A549 (cell line): ENCODE measurements around the gene ZBTB46. TPM values are rescaled to one million over a fixed set of nuclear protein-coding genes. Genes with fewer than 3 reads are reported as not detected.
"Not testable (repeated sequence)": the region's sequence is repeated elsewhere in the genome, so short reads cannot be mapped to it uniquely, and the experiment has no call there.

Experiments
- ATAC-seq, 2 experiments: fragments of 200-7000 bp in 1 of 2; fragments of >200 bp in 1 of 2; cut with Nextera tagmentation in 1 of 2; cut with Tn5 transposase in 1 of 2; 3 replicates each; pipeline versions ENCODE4 v1.8.0 to v1.9.1; 2018 to 2020; ENCODE audit warnings: mild to moderate bottlenecking in 1 of 2, moderate library complexity in 1 of 2
- CTCF ChIA-PET: fragments of 300-600 bp; sonication (Branson Sonifier 250); formaldehyde crosslinking; extraction: SDS; loops from one replicate; lab custom pipeline; 2021; ENCODE audit warnings: antibody characterized with exemption, inconsistent platforms; lab: Yijun Ruan, JAX
- POLR2A ChIA-PET: fragments of 350-600 bp; formaldehyde crosslinking; extraction: SDS; loops from one replicate; lab custom pipeline; 2021; ENCODE audit warnings: antibody characterized with exemption, inconsistent platforms; lab: Yijun Ruan, JAX
- DNase-seq, 2 experiments: peaks; one replicate each; pipeline versions ENCODE4 v3.0.0 to v3.0.0-alpha.2; 2011 to 2016; ENCODE audit warnings: low read depth in 1 of 2, low spot score in 1 of 2
- FAIRE-seq: peaks from 2 replicates; lab custom pipeline; 2011; peaks lifted over from hg19 to GRCh38; lab: Jason Lieb, UNC
- H3K27ac ChIP-seq, 2 experiments: fragments of >200 bp; sonication (Bioruptor Twin); formaldehyde crosslinking; 3 replicates each; pipeline ENCODE4 v1.5.1; 2016 to 2017
- H3K4me1 ChIP-seq: fragments of >200 bp; sonication (Bioruptor Twin); formaldehyde crosslinking; 3 replicates; pipeline ENCODE4 v1.6.1; 2016
- H3K4me2 ChIP-seq: fragments of >200 bp; sonication (Bioruptor Twin); formaldehyde crosslinking; 3 replicates; pipeline ENCODE4 v1.6.1; 2016
- H3K4me3 ChIP-seq: fragments of >200 bp; sonication (Bioruptor Twin); formaldehyde crosslinking; 3 replicates; pipeline ENCODE4 v1.5.1; 2016
- H3K9me3 ChIP-seq: fragments of >200 bp; sonication (Bioruptor Twin); formaldehyde crosslinking; 3 replicates; pipeline ENCODE4 v1.6.1; 2016
- ATOH8 ChIP-seq: fragments of 250-450 bp; sonication (Bioruptor Pico); IDR thresholded peaks from 2 replicates; pipeline ENCODE4 v1.5.0; 2020; ENCODE audit warnings: low read depth, mild to moderate bottlenecking, moderate library complexity
- CHD2 ChIP-seq: fragments of 150-350 bp; IDR thresholded peaks from 2 replicates; pipeline ENCODE4 v1.6.1; 2014; ENCODE audit warnings: low read length; ENCODE audit not compliant: partially characterized antibody
- CHD4 ChIP-seq: fragments of 200-600 bp; sonication (generic); IDR thresholded peaks from 2 replicates; pipeline ENCODE4 v1.6.1; 2016; ENCODE audit warnings: antibody characterized with exemption, mild to moderate bottlenecking, borderline replicate concordance
- FOSB ChIP-seq: fragments of 250-450 bp; sonication (Bioruptor Pico); IDR thresholded peaks from 2 replicates; pipeline ENCODE4 v1.5.0; 2020; ENCODE audit warnings: mild to moderate bottlenecking, moderate library complexity
- GATA3 ChIP-seq: IDR thresholded peaks from 2 replicates; pipeline ENCODE4 v1.6.1; 2012; ENCODE audit warnings: borderline replicate concordance
- HES2 ChIP-seq: fragments of >200 bp; sonication (Bioruptor Twin); formaldehyde crosslinking; IDR thresholded peaks from 2 replicates; pipeline ENCODE4 v1.6.1; 2016
- HMGXB4 ChIP-seq: fragments of 250-450 bp; sonication (Bioruptor Pico); IDR thresholded peaks from 2 replicates; pipeline ENCODE4 v1.5.0; 2021; ENCODE audit warnings: mild to moderate bottlenecking, moderate library complexity, borderline replicate concordance
- HOXA7 ChIP-seq: fragments of 250-450 bp; sonication (Bioruptor Pico); IDR thresholded peaks from 2 replicates; pipeline ENCODE4 v1.5.0; 2020; ENCODE audit warnings: mild to moderate bottlenecking, moderate library complexity
- HOXB13 ChIP-seq: fragments of 250-450 bp; sonication (Bioruptor Pico); IDR thresholded peaks from 2 replicates; pipeline ENCODE4 v1.5.0; 2020; ENCODE audit warnings: low read depth, mild to moderate bottlenecking, moderate library complexity
- MAFK ChIP-seq: fragments of 450-650 bp; IDR thresholded peaks from 2 replicates; pipeline ENCODE4 v1.6.1; 2014; ENCODE audit not compliant: partially characterized antibody
- MYC ChIP-seq: IDR thresholded peaks from 2 replicates; pipeline ENCODE4 v1.6.1; 2012; ENCODE audit warnings: mild to moderate bottlenecking, inconsistent platforms, low read length, improper control_type of control experiment, borderline replicate concordance
- NPAS2 ChIP-seq: fragments of 250-450 bp; sonication (Bioruptor Pico); IDR thresholded peaks from 2 replicates; pipeline ENCODE4 v1.8.0; 2022; ENCODE audit warnings: mild to moderate bottlenecking, moderate library complexity, borderline replicate concordance
- PHF8 ChIP-seq: fragments of 200-600 bp; sonication (generic); IDR thresholded peaks from 2 replicates; pipeline ENCODE4 v1.6.1; 2016; ENCODE audit warnings: low read depth, mild to moderate bottlenecking, antibody characterized with exemption, moderate library complexity, borderline replicate concordance
- SREBF2 ChIP-seq: fragments of 450-650 bp; IDR thresholded peaks from 2 replicates; pipeline ENCODE4 v1.6.1; 2014; ENCODE audit warnings: mild to moderate bottlenecking, moderate library complexity
- ZFP36 ChIP-seq: fragments of 450-650 bp; IDR thresholded peaks from 2 replicates; pipeline ENCODE4 v1.6.1; 2014; ENCODE audit warnings: borderline replicate concordance; ENCODE audit not compliant: partially characterized antibody
- WGBS: methylation state at CpG from one replicate; pipeline ENCODE4 v1.1.6; 2017; ENCODE audit errors: missing lambda C conversion rate; 5-methylcytosine and 5-hydroxymethylcytosine counted together
- polyA plus RNA-seq, 4 experiments: library from polyadenylated mRNA; depleted of rRNA in 3 of 4; stranded (reverse); fragments of >200 nt; fragmentation: RNase III in 1 of 4; extraction: RNeasy Plus Mini Kit Qiagen cat#74134 plus additional on column Dnase treatment in 1 of 4; gene quantifications; 2 replicates in 3 of 4; 3 replicates in 1 of 4; pipeline ENCODE4 v1.2.3, GENCODE V29; 2011 to 2017

ZBTB46 gene
- polyA plus RNA-seq, 2 of the 4 experiments (the other 2 are of a cell fraction), result 0.17 to 0.43 TPM

GRCh38 chr20:63731410-63731809, 99.7 kb downstream of the ZBTB46 start:
- Histone ChIP-seq H3K4me2 (no peak overlapping the region), H3K27ac (no peak overlapping the region), H3K9me3 (no peaks in the 10 kb centered on the region), H3K4me3 (no peak overlapping the region), H3K4me1 (no peaks in the 10 kb centered on the region)
- TF ChIP-seq ATOH8 (CRISPR knock-in tag), result no peak
- no peak for TF ChIP-seq HOXB13
- TF ChIP-seq MYC, result no peak
- TF ChIP-seq MAFK, result no peak
- no peak for TF ChIP-seq PHF8
- TF ChIP-seq GATA3, result no peak
- no peak for TF ChIP-seq HES2
- no peak for TF ChIP-seq ZFP36
- no peak for TF ChIP-seq NPAS2
- no peak for TF ChIP-seq HMGXB4
- no peak for TF ChIP-seq SREBF2
- no peak for TF ChIP-seq FOSB (CRISPR knock-in tag)
- TF ChIP-seq CHD2, result no peak
- TF ChIP-seq HOXA7 (CRISPR knock-in tag), result no peak
- no peak for DNase-seq
- POLR2A ChIA-PET, result no interaction called here
- 62% methylated on average over 5 of the region's 5 CpGs for WGBS
- ATAC-seq, result no peak
- no peak for FAIRE-seq
- CTCF ChIA-PET, result no interaction called here

- H3K4me2 ChIP-seq, H3K4me1 ChIP-seq, POLR2A ChIA-PET, H3K4me3 ChIP-seq, DNase-seq, ATAC-seq, FAIRE-seq, H3K27ac ChIP-seq, H3K9me3 ChIP-seq: not testable (repeated sequence)
- CTCF ChIA-PET, result interaction anchor here (0.7 kb wide), 1 partner anchor 45 kb away, joined by 3 read pairs; no protein-coding TSS in a partner anchor
- 93% methylated on average over 18 of the region's 18 CpGs for WGBS
Observed at GRCh38 chr20:63730189-63730733, 100.8 kb downstream of the ZBTB46 start.

- H3K4me2 ChIP-seq, FAIRE-seq, H3K4me3 ChIP-seq, H3K27ac ChIP-seq, ATAC-seq, CTCF ChIA-PET, DNase-seq, H3K4me1 ChIP-seq: not testable (repeated sequence)
- WGBS, result 80% methylated on average over 2 of the region's 2 CpGs
- POLR2A ChIA-PET, result interaction anchor here (0.6 to 1.7 kb wide), 2 partner anchors 8 to 15 kb away, joined by 4 to 6 read pairs; partner anchors contain the start of genes ARFRP1 and ZGPAT
- H3K9me3 ChIP-seq, result peaks cover 29% of the 10 kb centered on the region; the same call in 2 of the 3 replicates
Observed at GRCh38 chr20:63722967-63723622, 108.0 kb downstream of the ZBTB46 start.

- no peak overlapping the region for H3K27ac ChIP-seq
- H3K4me2 ChIP-seq, result no peak overlapping the region
- FAIRE-seq (no peak), DNase-seq (no peak), ATAC-seq (no peak)
- 96% methylated on average over 2 of the region's 2 CpGs for WGBS
- peaks cover 37% of the 10 kb centered on the region for H3K9me3 ChIP-seq
- no peak overlapping the region for H3K4me3 ChIP-seq
- CTCF ChIA-PET, result interaction anchor here (1.0 kb wide), 1 partner anchor 10 kb away, joined by 3 read pairs; no protein-coding TSS in a partner anchor
- no peaks in the 10 kb centered on the region for H3K4me1 ChIP-seq
- no peak for TF ChIP-seq CHD4
- TF ChIP-seq HES2, result no peak
- POLR2A ChIA-PET, result no interaction called here
Observed at GRCh38 chr20:63718996-63719395, 112.1 kb downstream of the ZBTB46 start.
